ENCODE data around the gene SEMA4B.
A peak's percentile ranks its signal among the peaks of the same experiment; 100 is the strongest.

Gene SEMA4B

GRCh38 chr15:90207252-90207651 lies 6.1 kb downstream of the SEMA4B start:
- no peak for DNase-seq

GRCh38 chr15:90208356-90208755 lies 7.2 kb downstream of the SEMA4B start:
- DNase-seq, result no peak

GRCh38 chr15:90209591-90209990 lies 8.5 kb downstream of the SEMA4B start:
- DNase-seq, result no peak

DNA sequence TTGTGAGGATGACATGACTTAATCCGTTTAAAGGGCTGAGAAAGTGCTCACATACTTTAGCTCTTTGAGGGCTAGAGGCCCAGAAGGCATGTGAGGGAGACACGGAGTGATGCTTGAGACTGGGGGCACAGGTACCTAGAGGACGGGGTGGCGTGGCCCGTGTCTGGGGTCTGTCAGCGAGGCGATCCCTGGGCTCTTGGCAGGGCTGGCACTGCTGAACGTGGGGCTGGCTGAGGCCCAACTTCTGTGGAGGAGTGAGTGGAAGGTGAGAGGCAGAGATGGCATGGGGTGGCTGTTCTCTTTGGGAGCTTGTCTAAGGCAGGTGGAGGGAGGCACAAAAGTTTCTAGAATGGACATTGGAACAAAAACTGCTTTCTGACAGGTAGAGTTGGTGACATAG lies 9.5 kb downstream of the SEMA4B start:
- DNase-seq, result no peak

GRCh38 chr15:90211009-90211408 lies 9.9 kb downstream of the SEMA4B start:
- no peak for DNase-seq

DNA sequence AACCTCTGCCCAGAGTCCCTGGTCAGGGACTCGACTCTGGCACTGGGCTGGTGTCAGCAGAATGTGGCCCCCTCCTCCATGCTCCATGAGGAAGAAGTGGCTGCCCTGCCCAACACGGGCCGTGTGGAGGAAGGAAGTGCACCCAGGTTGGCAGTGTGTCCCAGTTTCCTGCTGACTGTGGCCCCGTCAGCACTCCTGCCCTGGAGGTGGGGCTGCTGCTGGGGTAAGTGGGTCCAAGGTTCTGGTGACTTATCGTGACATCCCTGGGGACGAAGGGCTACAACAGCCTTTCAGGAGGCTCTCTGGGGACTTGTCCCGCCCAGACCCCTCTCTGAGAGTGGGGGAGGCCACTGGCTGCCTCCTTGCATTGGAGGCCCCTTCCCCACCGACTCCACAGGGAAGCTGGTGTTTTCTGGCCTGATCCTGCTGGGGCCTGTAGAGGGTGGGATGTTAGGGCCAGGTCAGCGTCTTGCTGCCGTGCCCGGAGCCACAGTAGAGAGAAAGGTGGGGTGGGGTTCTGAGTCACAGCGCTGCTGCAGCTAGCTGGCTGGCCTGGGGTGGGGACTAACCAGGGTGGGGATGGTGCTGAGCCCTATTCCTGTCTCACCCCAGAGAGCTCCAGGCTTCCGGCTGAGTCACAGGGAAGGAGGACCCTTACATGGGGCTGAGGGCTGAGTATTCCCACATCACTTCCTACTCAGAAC lies 10.5 kb downstream of the SEMA4B start:
- no peak for DNase-seq

- DNase-seq, result no peak
These were observed 11.3 kb downstream of the SEMA4B start for GRCh38 chr15:90212221-90213098.

GRCh38 chr15:90213122-90213817 lies 12.1 kb downstream of the SEMA4B start:
- no peak for DNase-seq

GRCh38 chr15:90213818-90214204 lies 12.7 kb downstream of the SEMA4B start:
- DNase-seq, result peak; percentile 60

- DNase-seq, result peak; percentile 65
These were observed 13.5 kb downstream of the SEMA4B start for GRCh38 chr15:90214553-90215196.

- no peak for DNase-seq
These were observed 16.7 kb downstream of the SEMA4B start for GRCh38 chr15:90217671-90218394.

DNA sequence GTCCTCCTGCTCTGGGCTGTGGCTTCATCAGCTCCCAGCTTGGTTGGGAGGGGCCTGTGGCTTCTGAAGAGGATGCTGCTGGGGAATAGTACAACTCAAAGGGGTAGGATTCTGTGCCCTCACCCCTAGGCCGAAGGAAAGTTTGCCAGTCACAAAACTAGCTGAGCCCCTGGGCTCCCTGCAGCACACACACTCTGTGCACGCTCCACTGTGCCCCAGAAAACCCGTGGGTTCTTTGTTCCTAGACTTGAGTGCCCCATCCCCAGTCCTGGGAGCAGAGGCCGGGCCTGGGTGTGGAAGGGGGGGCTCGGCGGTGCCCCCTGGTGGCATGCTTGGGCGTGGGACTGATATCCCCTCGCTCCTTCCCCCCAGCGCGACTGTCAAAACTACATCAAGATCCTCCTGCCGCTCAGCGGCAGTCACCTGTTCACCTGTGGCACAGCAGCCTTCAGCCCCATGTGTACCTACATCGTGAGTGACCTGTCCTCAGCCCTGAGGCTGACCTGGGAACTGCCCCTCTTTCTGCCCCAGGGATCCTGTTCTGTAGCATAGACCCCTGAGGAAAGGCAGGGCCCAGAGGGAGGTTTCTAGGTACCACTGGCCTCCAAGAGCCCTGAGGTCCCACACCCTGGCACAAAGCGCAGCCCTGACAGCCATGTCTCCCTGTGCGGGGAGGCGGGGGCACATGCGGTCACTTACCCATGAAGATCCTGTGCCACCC lies 18.5 kb downstream of the SEMA4B start:
- DNase-seq, result peak; percentile 50

DNA sequence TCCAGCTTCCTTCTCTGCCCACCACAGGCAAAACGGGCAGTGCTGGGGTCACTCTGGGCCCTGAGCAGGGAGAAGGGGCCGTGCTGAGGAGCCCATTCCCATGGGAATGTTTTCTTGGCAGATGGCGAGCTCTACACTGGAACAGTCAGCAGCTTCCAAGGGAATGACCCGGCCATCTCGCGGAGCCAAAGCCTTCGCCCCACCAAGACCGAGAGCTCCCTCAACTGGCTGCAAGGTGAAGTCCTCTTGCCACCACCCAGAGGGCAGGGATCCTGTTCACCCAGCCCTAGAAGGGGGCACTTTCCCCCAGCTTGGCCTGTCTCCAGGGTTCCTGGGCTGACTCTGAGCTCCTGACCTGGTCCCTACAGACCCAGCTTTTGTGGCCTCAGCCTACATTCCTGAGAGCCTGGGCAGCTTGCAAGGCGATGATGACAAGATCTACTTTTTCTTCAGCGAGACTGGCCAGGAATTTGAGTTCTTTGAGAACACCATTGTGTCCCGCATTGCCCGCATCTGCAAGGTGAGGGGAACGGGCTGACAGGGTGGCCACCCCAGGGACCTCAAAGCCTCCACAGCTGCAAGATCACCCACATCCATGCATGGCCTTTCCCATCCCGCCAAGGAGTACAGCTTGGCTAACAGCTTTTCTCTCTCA lies 20.2 kb downstream of the SEMA4B start:
- DNase-seq, result peak; percentile 42

DNA sequence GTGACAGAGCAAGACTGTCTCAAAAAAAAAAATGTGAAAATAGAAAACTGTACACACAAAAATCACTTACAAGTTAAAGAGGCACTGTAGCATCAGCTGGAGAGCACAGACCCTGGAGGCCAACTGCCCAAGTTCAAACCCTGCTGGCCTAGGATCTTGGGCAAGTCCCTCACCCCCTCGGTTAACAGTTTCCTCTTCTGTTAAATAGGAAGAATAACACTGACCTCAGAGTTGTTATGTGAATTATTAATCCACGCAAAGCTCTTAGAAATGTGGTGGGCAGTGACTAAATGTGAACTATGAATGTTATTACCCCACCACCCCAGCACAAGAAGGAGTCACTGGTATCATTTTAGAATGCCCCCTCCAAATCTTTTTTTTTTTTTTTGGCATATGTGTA lies 21.4 kb downstream of the SEMA4B start:
- DNase-seq, result no peak

DNA sequence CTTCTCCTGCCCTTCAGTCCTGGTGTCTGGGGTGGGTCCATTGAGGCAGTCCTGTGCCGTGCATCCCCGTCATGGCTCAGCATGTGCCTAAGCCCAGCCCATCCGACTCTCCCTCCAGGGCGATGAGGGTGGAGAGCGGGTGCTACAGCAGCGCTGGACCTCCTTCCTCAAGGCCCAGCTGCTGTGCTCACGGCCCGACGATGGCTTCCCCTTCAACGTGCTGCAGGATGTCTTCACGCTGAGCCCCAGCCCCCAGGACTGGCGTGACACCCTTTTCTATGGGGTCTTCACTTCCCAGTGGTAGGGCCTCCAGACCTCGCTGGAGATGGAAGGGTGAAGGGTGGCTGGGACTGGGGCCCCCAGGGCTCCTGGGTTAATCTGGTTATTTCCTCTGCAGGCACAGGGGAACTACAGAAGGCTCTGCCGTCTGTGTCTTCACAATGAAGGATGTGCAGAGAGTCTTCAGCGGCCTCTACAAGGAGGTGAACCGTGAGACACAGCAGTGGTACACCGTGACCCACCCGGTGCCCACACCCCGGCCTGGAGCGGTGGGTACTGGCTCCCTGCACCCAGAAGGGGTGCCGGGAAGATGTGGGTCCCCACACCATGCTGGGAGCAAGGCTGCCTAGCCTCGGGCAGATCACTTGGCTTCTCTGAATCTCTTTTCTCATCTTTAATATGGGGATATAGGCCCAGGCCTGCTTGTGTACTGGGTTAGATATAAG lies 22.5 kb downstream of the SEMA4B start:
- no peak for DNase-seq

- DNase-seq, result no peak
These were observed 23.9 kb downstream of the SEMA4B start for GRCh38 chr15:90225047-90225446.

DNA sequence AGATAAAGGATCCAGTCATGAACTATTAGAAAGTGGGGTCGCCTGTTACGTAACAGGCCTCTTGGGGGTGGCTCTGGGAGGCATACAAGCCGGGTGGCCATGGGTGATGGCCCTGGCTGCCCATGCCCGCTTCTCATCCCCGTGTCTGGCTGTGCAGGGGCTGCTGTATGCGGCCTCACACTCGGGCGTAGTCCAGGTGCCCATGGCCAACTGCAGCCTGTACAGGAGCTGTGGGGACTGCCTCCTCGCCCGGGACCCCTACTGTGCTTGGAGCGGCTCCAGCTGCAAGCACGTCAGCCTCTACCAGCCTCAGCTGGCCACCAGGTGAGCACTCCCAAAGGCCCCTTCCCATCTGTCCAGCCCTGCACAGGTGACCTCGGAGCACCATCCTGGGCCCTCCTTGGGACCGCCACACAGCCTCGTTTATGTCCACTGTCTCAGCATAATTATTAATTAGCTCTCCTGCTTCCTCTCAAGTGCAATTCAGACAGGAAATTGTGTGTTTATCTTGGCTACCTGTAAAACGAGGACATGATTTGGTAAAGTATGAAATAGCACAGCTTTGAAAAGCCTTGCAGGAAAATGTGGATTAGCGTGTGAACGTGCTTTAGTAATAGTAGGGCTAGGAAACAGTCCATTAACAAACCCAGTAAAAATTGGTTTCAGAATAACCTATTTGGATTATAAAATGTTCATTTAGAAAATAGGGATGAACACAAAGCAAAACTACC lies 24.5 kb downstream of the SEMA4B start:
- no peak for DNase-seq

- DNase-seq, result no peak
These were observed 26.2 kb downstream of the SEMA4B start for GRCh38 chr15:90227336-90227735.
